NOMO-1 treated with dmso at 0.1 percent for 144 hours (cell line): ENCODE measurements around the gene ACSM2A.
"Not testable (repeated sequence)": the region's sequence is repeated elsewhere in the genome, so short reads cannot be mapped to it uniquely, and the experiment has no call there.

ENCODE experiments used
- DNase-seq: peaks from one replicate; lab custom pipeline; 2025; ENCODE audit not compliant: unreplicated experiment; lab: John Stamatoyannopoulos, UW

The ACSM2A gene

GRCh38 chr16:20451364-20451763, at the start of gene ACSM2A:
Gene ACSM2A (plus strand): TSS chr16:20451521. CDS start chr16:20460115, 8,594 bp downstream.
- DNase-seq: not testable (repeated sequence)

GRCh38 chr16:20402651-20403050, 48.7 kb upstream of the ACSM2A start:
- DNase-seq: no peak

- no peak for DNase-seq
Measured at GRCh38 chr16:20404637-20405036, 46.7 kb upstream of the ACSM2A start, which contains the start of gene PDILT. Gene PDILT (minus strand): TSS chr16:20404737. CDS start chr16:20399300, 5,437 bp downstream.

- DNase-seq: peak; percentile 7
Measured at GRCh38 chr16:20409398-20410120, 41.8 kb upstream of the ACSM2A start, which contains the start of gene ACSM5. Gene ACSM5 (plus strand): TSS chr16:20409534. CDS start chr16:20411485, 1,951 bp downstream.

- peak; percentile 34 for DNase-seq
Measured at GRCh38 chr16:20410121-20410723, 41.1 kb upstream of the ACSM2A start.

- DNase-seq: no peak
Measured at GRCh38 chr16:20411055-20411454, 40.3 kb upstream of the ACSM2A start.

GRCh38 chr16:20415541-20415940, 35.8 kb upstream of the ACSM2A start:
- no peak for DNase-seq

- DNase-seq: not testable (repeated sequence)
Measured at GRCh38 chr16:20419093-20419492, 32.2 kb upstream of the ACSM2A start.

- not testable (repeated sequence) for DNase-seq
Measured at GRCh38 chr16:20421748-20422147, 29.6 kb upstream of the ACSM2A start.

GRCh38 chr16:20423772-20424128, 27.6 kb upstream of the ACSM2A start:
- DNase-seq: not testable (repeated sequence)

GRCh38 chr16:20424129-20424866, 27.0 kb upstream of the ACSM2A start:
- no peak for DNase-seq

- not testable (repeated sequence) for DNase-seq
Measured at GRCh38 chr16:20427401-20427797, 23.9 kb upstream of the ACSM2A start.

- not testable (repeated sequence) for DNase-seq
Measured at GRCh38 chr16:20429499-20429898, 21.8 kb upstream of the ACSM2A start.

GRCh38 chr16:20430480-20430879, 20.8 kb upstream of the ACSM2A start:
- DNase-seq: not testable (repeated sequence)

GRCh38 chr16:20430948-20431347, 20.4 kb upstream of the ACSM2A start:
- no peak for DNase-seq

GRCh38 chr16:20438950-20439349, 12.4 kb upstream of the ACSM2A start:
- DNase-seq: not testable (repeated sequence)

- DNase-seq: not testable (repeated sequence)
Measured at GRCh38 chr16:20439820-20440231, 11.5 kb upstream of the ACSM2A start.

- DNase-seq: not testable (repeated sequence)
Measured at GRCh38 chr16:20440731-20441130, 10.6 kb upstream of the ACSM2A start.

GRCh38 chr16:20441191-20441590, 10.1 kb upstream of the ACSM2A start:
- no peak for DNase-seq

- DNase-seq: not testable (repeated sequence)
Measured at GRCh38 chr16:20441859-20442258, 9.5 kb upstream of the ACSM2A start.

GRCh38 chr16:20446652-20447393, 4.5 kb upstream of the ACSM2A start:
- DNase-seq: not testable (repeated sequence)
